Measurements from ENCODE around the gene PDIK1L. TPM values are rescaled to one million over a fixed set of nuclear protein-coding genes. Genes with fewer than 3 reads are reported as not detected.

PDIK1L gene
- total and polyA plus RNA-seq, 2 donors (not counting 1 experiment from before 2014, with no cell fraction given), result 1.3 to 17.3 TPM

DNA sequence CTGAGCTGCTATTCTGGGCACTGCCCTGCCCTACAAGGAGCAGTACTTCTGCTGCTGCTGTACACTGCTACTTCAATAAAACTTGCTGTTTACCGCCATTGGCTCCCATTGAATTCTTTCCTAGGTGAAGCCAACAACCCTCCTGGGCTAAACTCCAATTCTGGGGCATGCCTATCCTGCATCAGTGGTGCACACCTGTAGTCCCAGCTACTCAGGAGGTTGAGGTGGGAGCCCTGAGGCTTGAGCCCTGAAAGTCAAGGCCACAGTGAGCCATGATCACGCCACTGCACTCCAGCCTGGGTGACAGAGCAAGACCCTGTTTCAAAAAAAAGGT is 21.2 kb downstream of the PDIK1L start:
- ChIA-PET POLR2A (interaction anchor here (0.5 kb wide), 1 partner anchor 187 kb away, joined by 3 read pairs; no protein-coding TSS in a partner anchor), CTCF (no interaction called here)
- Mint-ChIP-seq H3K27ac (no peak overlapping the region), H3K27me3 (peaks cover 8% of the 10 kb centered on the region), H3K4me1 (peaks cover 6% of the 10 kb centered on the region), H3K9me3 (ENCODE audit: insufficient read depth) (no peaks in the 10 kb centered on the region), H3K4me3 (no peak overlapping the region)
- H3K36me3 ChIP-seq (replicated peaks in 1 of 2; ENCODE audit: control extremely low read depth in 1 of 2, control insufficient read depth in 1 of 2, extremely low read depth in 1 of 2, insufficient read depth in 2 of 2, low read length in 1 of 2), result no peaks in the 10 kb centered on the region
- H3K9ac ChIP-seq (ENCODE audit: low read length), result no peak overlapping the region
- H3K4me2 ChIP-seq (replicated peaks; ENCODE audit: low read depth, low read length, poor library complexity, severe bottlenecking), result no peak overlapping the region
- WGBS (ENCODE audit: insufficient coverage), result 95% methylated on average over 2 of the region's 2 CpGs
- H2AFZ ChIP-seq (ENCODE audit: insufficient read depth, low read depth, low read length, poor library complexity, severe bottlenecking), result no peak overlapping the region
- no peaks in the 10 kb centered on the region for H3K79me2 ChIP-seq (ENCODE audit: control insufficient read depth, insufficient read depth, low read length)
- no peak for ATAC-seq (ENCODE audit: low read depth)
- intact Hi-C loops (cut with micrococcal nuclease), result no loop called here
- peaks cover under 1 to 3% of the 10 kb centered on the region in 2 donors for H3K4me1 ChIP-seq (ENCODE audit: control insufficient read depth in 2 of 2, insufficient read depth in 2 of 2, low read length in 2 of 2)
- H3K27ac ChIP-seq (ENCODE audit: low read length in 2 of 2), result no peak overlapping the region
- no peaks in the 10 kb centered on the region for H4K20me1 ChIP-seq (ENCODE audit: control insufficient read depth, insufficient read depth, low read length, poor library complexity, severe bottlenecking)
- no peak for DNase-seq
- H3K9me3 ChIP-seq (ENCODE audit: control extremely low read depth in 1 of 3, control insufficient read depth in 2 of 3, insufficient read depth in 1 of 3, low read length in 2 of 3), result peaks cover 0 to 4% (median 2%) of the 10 kb centered on the region in 3 donors
- no peak overlapping the region for H3K4me3 ChIP-seq (ENCODE audit: control extremely low read depth in 1 of 5, extremely low read depth in 1 of 5, insufficient read depth in 1 of 5, low read depth in 2 of 5, low read length in 4 of 5)
- TF ChIP-seq, protein P1, sequence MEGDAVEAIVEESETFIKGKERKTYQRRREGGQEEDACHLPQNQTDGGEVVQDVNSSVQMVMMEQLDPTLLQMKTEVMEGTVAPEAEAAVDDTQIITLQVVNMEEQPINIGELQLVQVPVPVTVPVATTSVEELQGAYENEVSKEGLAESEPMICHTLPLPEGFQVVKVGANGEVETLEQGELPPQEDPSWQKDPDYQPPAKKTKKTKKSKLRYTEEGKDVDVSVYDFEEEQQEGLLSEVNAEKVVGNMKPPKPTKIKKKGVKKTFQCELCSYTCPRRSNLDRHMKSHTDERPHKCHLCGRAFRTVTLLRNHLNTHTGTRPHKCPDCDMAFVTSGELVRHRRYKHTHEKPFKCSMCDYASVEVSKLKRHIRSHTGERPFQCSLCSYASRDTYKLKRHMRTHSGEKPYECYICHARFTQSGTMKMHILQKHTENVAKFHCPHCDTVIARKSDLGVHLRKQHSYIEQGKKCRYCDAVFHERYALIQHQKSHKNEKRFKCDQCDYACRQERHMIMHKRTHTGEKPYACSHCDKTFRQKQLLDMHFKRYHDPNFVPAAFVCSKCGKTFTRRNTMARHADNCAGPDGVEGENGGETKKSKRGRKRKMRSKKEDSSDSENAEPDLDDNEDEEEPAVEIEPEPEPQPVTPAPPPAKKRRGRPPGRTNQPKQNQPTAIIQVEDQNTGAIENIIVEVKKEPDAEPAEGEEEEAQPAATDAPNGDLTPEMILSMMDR (IDR thresholded peaks at IDR 0.05), result no peak
- TF ChIP-seq EZH2 (IDR thresholded peaks at IDR 0.05; ENCODE audit: borderline replicate concordance, insufficient read depth, low read depth, low read length, poor library complexity, severe bottlenecking), result no peak
- peaks cover 0 to 8% (median 3%) of the 10 kb centered on the region in 4 experiments for H3K27me3 ChIP-seq (replicated peaks in 1 of 4; ENCODE audit: control extremely low read depth in 1 of 4, control insufficient read depth in 3 of 4, insufficient read depth in 4 of 4, low read length in 3 of 4)

GRCh38 chr1:26134466-26134865 is 22.8 kb downstream of the PDIK1L start:
- no peaks in the 10 kb centered on the region for H3K79me2 ChIP-seq (ENCODE audit: control insufficient read depth, insufficient read depth, low read length)
- H3K4me2 ChIP-seq (replicated peaks; ENCODE audit: low read depth, low read length, poor library complexity, severe bottlenecking), result no peak overlapping the region
- no CpG with 5 or more reads among the region's 3 CpGs for WGBS (ENCODE audit: insufficient coverage)
- Mint-ChIP-seq H3K4me3 (no peak overlapping the region), H3K9me3 (ENCODE audit: insufficient read depth) (no peaks in the 10 kb centered on the region), H3K27me3 (peaks cover 5% of the 10 kb centered on the region), H3K27ac (no peak overlapping the region), H3K4me1 (no peaks in the 10 kb centered on the region)
- no peak overlapping the region for H3K27ac ChIP-seq (ENCODE audit: low read length in 2 of 2)
- no peak overlapping the region for H3K4me3 ChIP-seq (ENCODE audit: control extremely low read depth in 1 of 5, extremely low read depth in 1 of 5, insufficient read depth in 1 of 5, low read depth in 2 of 5, low read length in 4 of 5)
- H3K9ac ChIP-seq (ENCODE audit: low read length), result no peak overlapping the region
- H4K20me1 ChIP-seq (ENCODE audit: control insufficient read depth, insufficient read depth, low read length, poor library complexity, severe bottlenecking), result no peaks in the 10 kb centered on the region
- ChIA-PET POLR2A (no interaction called here), CTCF (no interaction called here)
- H3K4me1 ChIP-seq (ENCODE audit: control insufficient read depth in 2 of 2, insufficient read depth in 2 of 2, low read length in 2 of 2), result no peaks in the 10 kb centered on the region
- TF ChIP-seq, protein P1 (IDR thresholded peaks at IDR 0.05), result no peak
- TF ChIP-seq EZH2 (IDR thresholded peaks at IDR 0.05; ENCODE audit: borderline replicate concordance, insufficient read depth, low read depth, low read length, poor library complexity, severe bottlenecking), result no peak
- H3K9me3 ChIP-seq (ENCODE audit: control extremely low read depth in 1 of 3, control insufficient read depth in 2 of 3, insufficient read depth in 1 of 3, low read length in 2 of 3), result peaks cover 0 to 4% (median 2%) of the 10 kb centered on the region in 3 donors
- intact Hi-C loops (cut with micrococcal nuclease), result no loop called here
- peaks cover 0 to 5% (median 2%) of the 10 kb centered on the region in 4 experiments for H3K27me3 ChIP-seq (replicated peaks in 1 of 4; ENCODE audit: control extremely low read depth in 1 of 4, control insufficient read depth in 3 of 4, insufficient read depth in 4 of 4, low read length in 3 of 4)
- ATAC-seq (ENCODE audit: low read depth) (no peak), DNase-seq (no peak)
- no peak overlapping the region for H2AFZ ChIP-seq (ENCODE audit: insufficient read depth, low read depth, low read length, poor library complexity, severe bottlenecking)
- H3K36me3 ChIP-seq (replicated peaks in 1 of 2; ENCODE audit: control extremely low read depth in 1 of 2, control insufficient read depth in 1 of 2, extremely low read depth in 1 of 2, insufficient read depth in 2 of 2, low read length in 1 of 2), result no peaks in the 10 kb centered on the region

All from B cell (primary cell).